ENCODE results near the gene PTGS1.

DNA sequence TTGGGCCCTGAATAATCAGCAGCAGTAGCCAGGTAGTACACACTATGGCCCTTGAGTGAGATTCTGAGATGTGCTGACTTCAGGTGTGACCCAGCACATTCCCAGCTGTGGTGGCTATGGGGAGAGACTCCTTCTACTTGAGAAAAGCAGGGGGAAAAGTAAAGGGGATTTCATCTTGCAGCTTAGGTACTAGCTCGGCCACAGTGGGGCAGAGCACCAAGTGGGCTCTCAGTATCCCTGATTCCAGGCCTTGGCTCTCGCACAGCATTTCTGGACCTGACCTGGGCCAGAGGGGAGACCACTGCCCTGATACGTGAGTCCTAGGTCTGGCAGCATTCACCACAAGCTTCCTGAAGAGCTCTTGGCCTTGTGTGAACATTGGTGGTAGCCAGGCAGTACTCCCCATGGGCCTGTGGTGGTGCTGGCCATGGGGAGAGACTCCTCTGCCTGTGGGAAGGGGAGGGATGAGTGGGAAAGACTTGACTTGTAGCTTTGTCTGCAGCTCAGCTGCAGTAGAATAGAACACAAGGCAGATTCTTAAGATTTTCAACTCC is 27.6 kb downstream of the PTGS1 start:
- TF ChIP-seq CTCF (IDR thresholded peaks at IDR 0.05; ENCODE audit: insufficient read depth, low read length, poor library complexity, severe bottlenecking) (no peak), EZH2phosphoT487 (conservative IDR thresholded peaks at IDR 0.05; ENCODE audit: low read length) (no peak)

Data from SU-DHL-6 (cell line).